Peyer's patch (tissue), 4 donors: ENCODE data around the gene ALS2CL. TPM values are rescaled to one million over a fixed set of nuclear protein-coding genes. Genes with fewer than 3 reads are reported as not detected.

ENCODE experiments used
- DNase-seq, 3 donors: peaks; one replicate each; pipeline ENCODE4 v3.0.0-alpha.2; 2017 to 2019
- H3K27ac ChIP-seq, 4 donors: fragments of 200-600 bp; sonication (generic); one replicate each; pipeline ENCODE4 v1.5.1; 2016 to 2019
- H3K27me3 ChIP-seq, 2 donors: fragments of 200-600 bp; sonication (generic); one replicate each; pipeline ENCODE4 v1.5.1; 2019
- H3K36me3 ChIP-seq, 3 donors: fragments of 200-600 bp; sonication (generic); one replicate each; pipeline ENCODE4 v1.5.1; 2016 to 2019
- H3K4me1 ChIP-seq, 4 donors: fragments of 200-600 bp; sonication (generic); one replicate each; pipeline ENCODE4 v1.5.1; 2016 to 2019
- H3K4me3 ChIP-seq, 4 donors: fragments of 200-600 bp; sonication (generic); 1 replicate in 3 of 4; 2 replicates in 1 of 4; pipeline ENCODE4 v1.5.1; 2016 to 2019; ENCODE audit warnings: mild to moderate bottlenecking in 1 of 4
- H3K9me3 ChIP-seq, 4 donors: fragments of 200-600 bp; sonication (generic); one replicate each; pipeline ENCODE4 v1.5.1; 2016 to 2019; ENCODE audit warnings: mild to moderate bottlenecking in 1 of 4
- CTCF ChIP-seq, 6 experiments: fragments of 450-650 bp in 4 of 6; fragments of 200-600 bp in 2 of 6; sonication (generic) in 1 of 6; IDR thresholded peaks; one replicate each; pipeline ENCODE4 v1.5.1; 2017 to 2019; ENCODE audit warnings: antibody characterized with exemption in 6 of 6, mild to moderate bottlenecking in 3 of 6, moderate library complexity in 1 of 6
- POLR2A ChIP-seq, 2 donors: fragments of 450-650 bp; IDR thresholded peaks; one replicate each; pipeline ENCODE4 v1.5.1; 2017; ENCODE audit warnings: antibody characterized with exemption in 2 of 2, mild to moderate bottlenecking in 2 of 2, moderate library complexity in 2 of 2
- total RNA-seq, 4 donors: library from RNA; depleted of rRNA; stranded (reverse); fragments of >200 nt; gene quantifications; one replicate each; pipeline ENCODE4 v1.1.0, GENCODE V29; 2016

The ALS2CL gene
- total RNA-seq, 4 donors from 2014 or later = 64.3 to 113 (median 82.7) TPM

GRCh38 chr3:46673151-46674030 lies 20.1 kb downstream of the ALS2CL start:
- Histone ChIP-seq H3K9me3 (no peaks in the 10 kb centered on the region), H3K36me3 (peaks cover 0 to 3% (median 0%) of the 10 kb centered on the region in 3 donors), H3K4me3 (no peak overlapping the region), H3K27ac (no peak overlapping the region), H3K27me3 (no peaks in the 10 kb centered on the region), H3K4me1 (no peaks in the 10 kb centered on the region)
- DNase-seq = peak in 2 of 3 donors; percentile 36 to 41
- TF ChIP-seq CTCF (IDR thresholded peaks at IDR 0.05) = no peak
- TF ChIP-seq POLR2A (IDR thresholded peaks at IDR 0.05) = no peak

GRCh38 chr3:46672349-46672695 lies 21.2 kb downstream of the ALS2CL start:
- Histone ChIP-seq H3K27me3 (no peaks in the 10 kb centered on the region), H3K9me3 (no peaks in the 10 kb centered on the region), H3K4me1 (no peaks in the 10 kb centered on the region), H3K36me3 (peaks cover 0 to 3% (median 0%) of the 10 kb centered on the region in 3 donors), H3K4me3 (no peak overlapping the region), H3K27ac (no peak overlapping the region)
- no peak for TF ChIP-seq POLR2A (IDR thresholded peaks at IDR 0.05)
- TF ChIP-seq CTCF (IDR thresholded peaks at IDR 0.05) = no peak
- DNase-seq = peak in 2 of 3 donors; percentile 26 to 38

GRCh38 chr3:46671541-46672348 lies 21.7 kb downstream of the ALS2CL start:
- Histone ChIP-seq H3K9me3 (no peaks in the 10 kb centered on the region), H3K27ac (no peak overlapping the region), H3K27me3 (no peaks in the 10 kb centered on the region), H3K36me3 (peaks cover 0 to 3% (median 0%) of the 10 kb centered on the region in 3 donors), H3K4me1 (no peaks in the 10 kb centered on the region), H3K4me3 (no peak overlapping the region)
- TF ChIP-seq CTCF (IDR thresholded peaks at IDR 0.05) = no peak
- TF ChIP-seq POLR2A (IDR thresholded peaks at IDR 0.05) = no peak
- peak in 1 of 3 donors; percentile 39 for DNase-seq

GRCh38 chr3:46670891-46671427 lies 22.5 kb downstream of the ALS2CL start:
- no peak overlapping the region for H3K27ac ChIP-seq
- TF ChIP-seq POLR2A (IDR thresholded peaks at IDR 0.05) (no peak), CTCF (IDR thresholded peaks at IDR 0.05) (no peak)
- peak in 1 of 3 donors; percentile 30 for DNase-seq
- peaks cover 0 to 3% (median 0%) of the 10 kb centered on the region in 3 donors for H3K36me3 ChIP-seq
- no peaks in the 10 kb centered on the region for H3K27me3 ChIP-seq
- H3K4me1 ChIP-seq = no peaks in the 10 kb centered on the region
- H3K4me3 ChIP-seq = no peak overlapping the region
- no peaks in the 10 kb centered on the region for H3K9me3 ChIP-seq

- Histone ChIP-seq H3K4me1 (no peaks in the 10 kb centered on the region), H3K27me3 (no peaks in the 10 kb centered on the region)
- DNase-seq = peak in 1 of 3 donors; percentile 30
Observed at GRCh38 chr3:46670000-46670890, 23.2 kb downstream of the ALS2CL start.

More at GRCh38 chr3:46670000-46670890, 23.2 kb downstream of the ALS2CL start:
- TF ChIP-seq CTCF (IDR thresholded peaks at IDR 0.05) = no peak
- H3K9me3 ChIP-seq = no peaks in the 10 kb centered on the region
- no peak overlapping the region for H3K4me3 ChIP-seq
- no peak overlapping the region for H3K27ac ChIP-seq
- H3K36me3 ChIP-seq = peaks cover 0 to 3% (median 0%) of the 10 kb centered on the region in 3 donors
